ENCODE results near the gene KEAP1.
"Not testable (repeated sequence)": the region's sequence is repeated elsewhere in the genome, so short reads cannot be mapped to it uniquely, and the experiment has no call there.

Gene KEAP1

DNA sequence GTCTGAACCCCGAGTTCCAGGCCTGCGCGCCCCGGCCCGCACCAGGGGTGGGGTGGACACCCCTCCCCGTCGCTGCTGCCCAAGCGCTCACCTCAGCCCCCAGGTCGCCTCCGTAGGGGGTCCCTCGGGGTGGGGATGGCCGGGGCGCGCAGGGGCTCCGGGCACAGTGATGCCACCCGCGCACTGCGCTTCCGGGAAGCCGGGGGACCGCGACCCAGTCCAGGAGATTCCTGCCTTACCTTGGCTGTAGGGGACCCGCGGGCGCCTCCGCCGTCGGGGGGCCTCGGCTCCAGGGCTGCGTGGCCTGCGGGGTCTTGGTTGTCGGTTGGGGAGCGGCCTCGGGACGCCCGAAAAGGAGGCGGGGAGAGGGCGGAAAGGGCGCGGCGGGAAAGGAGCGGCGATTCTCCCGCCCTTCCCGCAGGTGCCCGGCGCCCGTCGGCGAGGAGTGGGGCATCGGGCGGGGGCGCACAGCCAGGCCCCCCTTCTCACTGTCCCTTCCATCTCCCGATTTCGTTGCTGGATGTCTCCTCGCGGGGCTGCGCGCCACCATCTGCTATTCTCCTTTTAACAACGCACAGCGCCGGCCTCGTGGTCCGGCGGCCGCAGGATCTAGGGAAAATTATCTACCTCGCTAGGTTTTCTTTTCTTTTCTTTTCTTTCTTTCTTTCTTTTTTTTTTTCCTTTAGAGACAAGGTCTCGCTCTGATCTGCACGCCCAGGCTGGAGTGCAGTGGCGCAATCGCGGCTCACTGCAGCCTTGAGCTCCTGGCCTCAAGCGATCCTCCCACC is at the start of gene KEAP1:
Gene KEAP1 (minus strand): TSS at position 355 of the 788 bp plus-strand sequence. CDS start 3,323 bp downstream, outside the sequence.
- DNase-seq: no peak

DNA sequence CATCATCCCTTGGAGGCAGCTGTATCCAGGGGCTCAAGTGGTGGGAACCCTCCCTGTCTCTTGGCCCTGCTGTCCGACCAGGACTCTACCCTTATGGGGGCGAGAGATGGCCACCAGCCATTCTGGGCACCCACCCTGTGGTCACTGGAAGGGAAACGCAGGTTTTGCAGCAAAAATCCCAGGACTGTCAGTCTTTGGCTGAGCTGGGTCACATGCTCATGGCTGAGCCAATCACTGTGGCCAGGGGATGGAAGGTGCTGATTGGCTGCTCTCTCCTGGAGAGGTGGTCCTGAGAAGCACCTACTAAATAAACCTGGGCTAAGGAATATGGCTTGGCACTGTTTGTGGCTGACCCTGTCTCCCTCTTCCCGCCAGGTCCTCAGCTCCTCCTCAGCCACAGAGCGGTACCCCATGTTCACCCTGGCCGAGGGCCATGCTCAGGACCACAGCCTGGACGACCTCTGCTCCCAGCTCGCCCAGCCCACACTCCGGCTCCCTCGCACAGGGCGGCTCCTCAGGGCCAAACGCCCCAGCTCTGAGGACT is 49.4 kb upstream of the KEAP1 start:
- no peak for DNase-seq

DNA sequence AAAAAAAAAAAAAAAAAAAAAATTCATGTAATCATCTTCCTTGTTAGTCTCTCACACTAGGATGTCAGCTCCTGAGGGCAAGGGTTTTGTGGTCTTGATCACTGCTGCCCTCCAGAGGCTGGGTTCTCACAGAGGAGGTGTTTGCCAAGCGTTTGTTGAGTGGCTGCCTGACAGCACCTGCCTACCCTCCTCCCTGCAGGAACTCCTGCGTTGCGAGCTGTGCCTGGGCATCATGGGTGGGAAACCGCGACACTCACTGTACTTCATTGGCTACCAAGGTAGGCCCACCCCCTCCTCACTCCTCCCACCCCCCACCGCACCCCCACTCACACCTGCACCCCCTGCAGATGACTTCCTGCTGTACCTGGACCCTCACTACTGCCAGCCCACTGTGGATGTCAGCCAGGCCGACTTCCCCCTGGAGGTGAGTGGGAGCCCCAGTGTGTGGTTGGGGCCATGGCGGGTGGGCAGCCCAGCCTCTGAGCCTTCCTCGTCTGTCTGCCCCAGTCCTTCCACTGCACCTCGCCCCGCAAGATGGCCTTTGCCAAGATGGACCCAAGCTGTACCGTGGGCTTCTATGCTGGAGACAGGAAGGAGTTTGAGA is 48.6 kb upstream of the KEAP1 start:
- DNase-seq: peak; percentile 18

DNA sequence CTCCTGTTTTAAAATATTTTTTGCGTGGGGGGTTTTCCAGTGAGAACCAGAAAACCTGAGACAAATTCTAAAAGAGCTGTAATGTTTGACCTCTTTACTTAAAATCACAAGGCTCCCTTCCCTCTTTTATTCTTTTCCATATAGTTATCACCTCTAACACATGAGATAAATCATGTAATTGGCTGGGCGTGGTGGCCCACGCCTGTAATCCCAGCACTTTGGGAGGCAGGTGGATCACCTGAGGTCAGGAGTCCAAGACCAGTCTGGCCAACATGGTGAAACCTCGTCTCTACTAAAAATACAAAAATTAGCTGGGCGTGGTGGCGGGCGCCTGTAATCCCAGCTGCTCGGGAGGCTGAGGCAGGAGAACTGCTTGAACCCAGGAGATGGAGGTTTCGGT is 47.9 kb upstream of the KEAP1 start:
- not testable (repeated sequence) for DNase-seq

DNA sequence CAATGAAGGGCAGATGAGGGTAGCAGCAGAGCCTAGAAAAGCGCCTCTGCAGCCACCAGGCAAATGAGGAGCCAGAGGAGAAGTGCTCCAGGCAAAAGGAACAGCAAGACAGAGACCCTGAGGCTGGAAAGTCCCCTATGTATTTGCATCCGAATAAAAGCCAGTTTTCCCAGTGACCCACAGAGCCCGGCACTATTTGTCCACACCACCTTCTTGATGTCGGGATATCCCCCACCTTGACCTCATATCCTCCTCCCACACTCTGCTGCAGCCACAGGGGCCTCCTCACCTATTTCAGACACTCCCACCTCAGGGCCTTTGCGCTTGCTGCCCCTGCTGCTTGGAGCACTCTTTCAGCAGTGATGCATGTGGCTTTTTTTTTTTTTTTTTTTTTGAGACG is 47.2 kb upstream of the KEAP1 start:
- DNase-seq: no peak

DNA sequence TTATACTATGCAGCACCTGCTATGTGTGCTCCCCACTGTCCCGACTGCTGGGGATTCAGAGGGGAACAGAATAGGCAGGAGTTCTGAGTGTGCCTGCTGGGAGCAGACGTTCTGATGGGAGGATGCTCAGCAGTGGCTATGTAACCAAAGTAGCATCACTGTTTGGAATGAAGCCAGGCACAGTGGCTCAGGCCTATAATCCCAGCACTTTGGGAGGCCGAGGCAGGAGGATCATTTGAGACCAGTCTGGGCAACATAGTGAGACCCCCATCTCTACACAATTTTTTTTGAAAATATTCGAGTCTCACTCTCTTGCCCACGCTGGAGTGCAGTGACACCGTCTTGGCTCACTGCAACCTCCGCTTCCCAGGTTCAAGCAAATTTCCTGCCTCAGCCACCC is 46.6 kb upstream of the KEAP1 start:
- no peak for DNase-seq

DNA sequence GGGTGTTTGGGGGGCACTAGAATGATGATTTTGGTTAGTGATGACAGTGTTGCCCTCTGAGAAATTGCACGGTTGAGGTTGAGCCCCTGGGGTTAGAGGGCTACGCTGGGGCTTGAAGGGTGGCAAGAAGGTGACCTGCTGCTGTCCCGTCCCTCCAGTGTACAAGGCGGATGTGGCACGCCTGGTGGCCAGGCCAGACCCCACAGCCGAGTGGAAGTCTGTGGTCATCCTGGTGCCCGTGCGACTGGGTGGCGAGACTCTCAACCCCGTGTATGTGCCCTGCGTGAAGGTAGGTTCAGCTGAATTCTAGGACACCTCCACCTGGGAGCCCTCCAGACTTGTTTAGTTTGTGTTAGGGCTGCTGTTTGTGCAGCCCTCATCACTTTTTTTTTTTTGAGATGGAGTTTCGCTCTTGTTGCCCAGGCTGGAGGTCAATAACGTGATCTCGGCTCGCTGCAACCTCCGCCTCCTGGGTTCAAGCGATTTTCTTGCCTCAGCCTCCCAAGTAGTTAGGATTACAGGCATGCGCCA is 45.7 kb upstream of the KEAP1 start:
- no peak for DNase-seq

DNA sequence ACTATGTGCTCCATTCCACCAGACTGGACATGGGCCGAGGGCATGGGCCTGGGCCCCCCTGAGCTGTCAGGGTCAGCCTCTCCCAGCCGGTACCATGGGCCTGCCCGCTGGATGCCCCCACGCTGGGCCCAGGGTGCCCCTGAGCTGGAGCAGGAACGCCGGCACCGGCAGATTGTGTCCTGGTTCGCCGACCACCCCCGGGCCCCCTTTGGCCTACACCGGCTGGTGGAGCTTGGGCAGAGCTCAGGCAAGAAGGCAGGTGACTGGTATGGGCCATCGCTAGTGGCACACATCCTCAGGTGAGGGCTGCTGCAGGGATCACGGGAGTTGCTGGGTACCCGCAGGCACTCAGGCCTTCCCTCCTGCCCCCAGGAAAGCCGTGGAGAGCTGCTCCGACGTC is 43.7 kb upstream of the KEAP1 start:
- no peak for DNase-seq

DNA sequence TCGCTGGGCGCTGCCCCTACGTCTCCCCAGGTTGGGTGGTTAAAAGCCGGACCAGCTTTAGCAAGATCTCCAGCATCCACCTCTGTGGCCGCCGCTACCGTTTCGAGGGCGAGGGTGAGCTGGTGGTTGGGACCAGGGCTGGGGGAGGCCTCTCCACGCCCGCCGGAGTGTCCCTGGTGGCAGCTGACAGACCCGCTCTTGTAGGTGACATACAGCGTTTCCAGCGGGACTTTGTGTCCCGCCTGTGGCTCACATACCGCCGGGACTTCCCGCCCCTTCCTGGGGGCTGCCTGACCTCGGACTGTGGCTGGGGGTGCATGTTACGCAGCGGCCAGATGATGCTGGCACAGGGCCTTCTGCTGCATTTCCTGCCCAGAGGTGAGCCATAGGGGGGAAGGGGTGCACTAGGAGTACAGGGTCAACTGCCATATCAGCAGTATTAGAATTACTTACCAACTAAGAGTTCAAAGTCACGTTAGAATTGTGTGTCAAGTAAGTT is 41.6 kb upstream of the KEAP1 start:
- DNase-seq: no peak

DNA sequence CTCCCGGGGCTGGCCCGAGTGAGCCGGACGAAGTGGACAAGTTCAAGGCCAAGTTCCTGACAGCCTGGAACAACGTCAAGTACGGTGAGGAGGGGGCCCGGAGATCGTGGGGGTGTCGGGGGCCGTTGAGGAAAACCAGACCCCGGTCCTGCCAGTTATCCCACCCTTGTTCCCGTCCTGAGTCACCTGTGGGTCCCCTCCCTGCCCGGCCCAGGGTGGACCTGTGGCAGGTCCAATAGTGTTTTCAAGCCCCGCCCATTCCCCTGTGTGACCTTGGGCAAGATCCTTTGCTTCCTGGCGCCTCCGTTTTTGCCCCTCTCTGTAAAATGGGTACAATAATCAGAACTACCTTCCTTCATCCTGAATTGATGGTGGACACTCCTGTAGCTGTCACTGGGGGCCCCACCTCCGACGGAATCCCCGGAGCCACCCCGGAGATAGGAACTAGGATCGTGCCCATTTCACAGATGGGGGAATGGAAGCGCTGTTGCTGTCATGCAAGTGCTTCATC is 41.1 kb upstream of the KEAP1 start:
- no peak for DNase-seq

DNA sequence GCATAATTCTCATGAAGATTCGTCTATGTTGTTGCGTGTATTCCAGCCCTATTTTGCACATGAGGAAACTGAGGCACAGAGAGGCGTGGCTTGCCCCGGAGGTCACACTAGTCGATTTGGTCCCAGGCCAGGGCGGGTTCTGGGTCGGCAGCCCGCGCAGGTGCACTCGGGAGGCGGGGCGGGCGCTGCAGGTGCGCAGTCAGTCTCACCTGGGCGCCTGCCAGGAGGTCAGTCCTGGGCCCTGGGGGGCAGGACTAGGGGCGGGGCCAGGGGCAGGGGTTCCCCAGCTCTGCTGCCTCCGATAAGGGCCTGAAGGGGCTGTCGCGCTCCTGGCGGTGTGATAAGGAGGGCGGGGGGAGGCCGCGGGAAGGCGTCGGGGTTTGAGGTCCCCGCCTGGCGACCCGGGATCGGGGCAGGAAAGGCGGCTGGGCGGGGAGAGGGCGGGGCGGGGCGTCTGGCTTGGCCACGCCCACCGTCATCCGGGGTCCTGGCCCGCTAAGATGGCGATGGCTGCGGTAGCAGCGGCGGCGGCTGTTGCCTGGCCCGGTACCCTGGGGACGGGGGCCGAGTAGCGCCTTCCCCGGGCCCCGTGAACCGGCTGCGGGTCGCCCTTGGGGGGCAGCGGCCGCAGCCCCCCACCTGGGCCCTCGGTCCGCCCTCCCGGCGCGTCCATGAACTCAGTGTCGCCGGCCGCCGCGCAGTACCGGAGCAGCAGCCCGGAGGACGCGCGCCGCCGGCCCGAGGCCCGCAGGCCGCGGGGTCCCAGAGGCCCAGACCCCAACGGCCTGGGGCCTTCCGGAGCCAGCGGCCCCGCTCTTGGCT is 40.5 kb upstream of the KEAP1 start, which contains the start of gene ATG4D:
Gene ATG4D (plus strand): TSS at position 485 of the 822 bp plus-strand sequence. CDS start 187 bp downstream, at position 672.
- DNase-seq: peak; percentile 35

DNA sequence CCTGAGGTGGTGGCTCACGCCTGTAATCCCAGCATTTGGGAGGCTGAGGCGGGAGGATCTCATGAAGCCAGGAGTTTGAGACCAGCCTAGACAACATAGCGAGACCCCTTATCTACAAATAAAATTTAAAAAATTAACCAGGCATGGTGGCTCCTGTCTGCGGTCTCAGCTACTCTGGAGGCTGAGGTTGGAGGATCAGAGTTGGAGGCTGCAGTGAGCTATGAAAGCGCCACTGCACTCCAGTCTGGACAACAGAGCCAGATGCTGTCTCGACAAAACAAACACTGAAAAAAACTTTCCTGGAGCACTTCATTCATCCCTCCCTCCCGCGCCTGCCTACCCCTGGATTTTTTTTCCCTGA is 39.9 kb upstream of the KEAP1 start:
- no peak for DNase-seq

DNA sequence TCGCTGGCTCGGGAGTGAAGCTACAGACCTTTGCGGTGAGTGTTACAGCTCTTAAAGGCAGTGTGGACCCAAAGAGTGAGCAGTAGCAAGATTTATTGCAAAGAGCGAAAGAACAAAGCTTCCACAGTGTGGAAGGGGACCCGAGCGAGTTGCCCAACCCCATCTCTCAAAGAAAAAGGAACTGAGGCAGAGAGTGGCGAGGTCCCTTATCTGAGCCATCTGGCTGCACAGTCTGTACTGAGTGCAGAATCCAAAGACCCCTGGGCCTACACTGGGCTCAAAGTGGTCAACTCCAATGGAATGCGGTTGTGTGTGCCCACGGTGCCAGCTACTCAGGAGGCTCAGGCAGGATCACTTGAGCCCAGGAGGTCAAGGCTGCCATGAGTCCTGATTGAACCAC is 35.9 kb upstream of the KEAP1 start:
- DNase-seq: not testable (repeated sequence)

DNA sequence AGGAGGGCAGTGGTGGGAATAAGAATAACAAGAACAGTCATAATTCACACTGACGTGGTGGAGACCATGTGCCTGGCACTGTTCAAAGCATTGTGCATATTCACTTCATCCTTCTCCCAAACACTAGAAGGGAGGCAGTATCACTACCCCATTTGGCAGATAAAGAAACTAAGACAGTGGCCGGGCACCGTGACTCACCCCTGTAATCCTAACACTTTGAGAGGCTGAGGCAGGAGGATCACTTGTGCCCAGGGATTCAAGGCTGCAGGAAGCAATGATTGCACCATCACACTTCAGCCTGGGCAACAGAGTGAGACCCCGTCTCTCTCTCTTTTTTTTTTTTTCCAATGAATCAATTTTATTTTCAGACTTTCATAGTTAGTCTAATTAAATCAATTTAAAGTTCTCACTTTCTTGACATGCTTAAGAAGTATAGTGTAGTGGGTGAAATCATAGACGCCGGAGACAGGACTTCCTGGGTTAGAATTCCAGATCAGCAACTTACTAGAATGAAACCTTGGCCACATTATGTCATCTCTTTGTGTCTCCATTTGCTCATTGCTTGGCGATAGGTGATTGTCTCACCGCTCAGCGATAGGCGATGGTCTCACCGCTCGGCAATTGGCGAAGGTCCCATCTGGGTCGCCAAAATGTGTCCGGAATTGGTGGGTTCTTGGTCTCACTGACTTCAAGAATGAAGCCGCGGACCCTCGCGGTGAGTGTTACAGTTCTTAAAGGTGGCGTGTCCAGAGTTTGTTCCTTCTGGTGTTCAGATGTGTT is 35.2 kb upstream of the KEAP1 start:
- DNase-seq: no peak

DNA sequence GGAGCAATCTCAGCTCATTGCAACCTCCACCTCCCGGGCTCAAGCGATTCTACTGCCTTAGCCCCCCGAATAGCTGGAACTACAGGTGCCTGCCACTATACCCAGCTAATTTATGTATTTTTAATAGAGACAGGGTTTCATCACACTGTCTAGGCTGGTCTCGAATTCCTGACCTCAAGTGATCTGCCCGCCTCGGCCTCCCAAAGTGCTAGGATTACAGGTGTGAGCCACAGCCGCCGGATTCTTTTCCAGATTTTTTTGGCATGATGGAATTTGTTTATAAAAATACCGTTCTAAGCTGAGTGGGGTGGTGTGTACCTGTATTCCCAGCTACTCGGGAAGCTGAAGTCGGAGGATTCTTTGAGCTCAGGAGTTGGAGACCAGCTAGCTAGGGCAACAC is 34.5 kb upstream of the KEAP1 start:
- no peak for DNase-seq

DNA sequence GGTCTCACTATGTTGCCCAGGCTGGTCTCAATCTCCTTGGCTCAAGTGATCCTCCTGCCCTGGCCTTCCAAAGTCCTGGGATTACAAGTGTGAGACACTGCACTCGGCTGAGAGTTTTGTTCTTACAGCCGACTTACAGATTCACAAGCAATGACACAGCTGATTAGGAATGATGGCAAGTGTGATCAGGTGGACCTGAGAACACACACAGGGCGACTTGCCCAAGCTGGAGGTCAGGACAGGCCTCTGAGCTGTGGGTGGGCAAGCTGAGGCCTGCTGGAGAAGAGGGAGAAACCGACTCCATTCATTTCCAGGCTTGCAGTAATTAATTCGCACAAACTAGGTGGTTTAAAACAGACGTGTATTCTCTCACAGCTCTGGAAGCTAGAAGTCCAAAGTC is 32.5 kb upstream of the KEAP1 start:
- no peak for DNase-seq

DNA sequence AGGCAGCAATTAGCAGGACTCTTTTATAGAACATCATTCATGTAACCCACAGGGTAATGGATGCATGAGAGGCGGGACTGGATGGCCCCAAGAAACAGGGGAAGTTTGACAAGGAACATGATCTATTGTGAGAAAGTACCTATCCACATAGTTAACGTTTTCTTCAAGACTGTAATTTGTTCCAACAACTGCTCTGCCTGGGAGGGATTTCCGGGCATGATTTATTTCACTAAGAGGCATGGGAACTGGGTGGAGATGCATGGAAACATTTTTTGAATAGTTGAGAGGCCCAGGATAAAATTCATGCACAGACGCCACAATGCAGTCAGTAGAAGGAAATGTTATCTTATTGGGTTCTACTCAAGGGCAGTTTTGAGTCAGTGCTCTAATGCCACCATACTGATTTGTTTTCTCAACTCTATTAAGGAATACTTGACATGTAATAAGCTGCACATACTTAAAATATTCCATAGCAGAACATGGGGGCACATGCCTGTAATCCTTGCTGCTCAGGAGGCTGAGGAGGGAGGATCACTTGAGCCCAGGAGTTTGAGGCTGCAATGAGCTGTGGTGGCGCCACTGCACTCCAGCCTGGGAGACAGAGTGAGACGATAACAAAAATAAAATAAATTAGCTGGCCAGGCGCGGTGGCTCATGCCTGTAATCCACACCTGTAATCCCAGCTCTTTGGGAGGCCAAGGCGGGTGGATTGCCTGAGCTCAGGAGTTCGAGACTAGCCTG is 30.7 kb upstream of the KEAP1 start:
- DNase-seq: no peak

DNA sequence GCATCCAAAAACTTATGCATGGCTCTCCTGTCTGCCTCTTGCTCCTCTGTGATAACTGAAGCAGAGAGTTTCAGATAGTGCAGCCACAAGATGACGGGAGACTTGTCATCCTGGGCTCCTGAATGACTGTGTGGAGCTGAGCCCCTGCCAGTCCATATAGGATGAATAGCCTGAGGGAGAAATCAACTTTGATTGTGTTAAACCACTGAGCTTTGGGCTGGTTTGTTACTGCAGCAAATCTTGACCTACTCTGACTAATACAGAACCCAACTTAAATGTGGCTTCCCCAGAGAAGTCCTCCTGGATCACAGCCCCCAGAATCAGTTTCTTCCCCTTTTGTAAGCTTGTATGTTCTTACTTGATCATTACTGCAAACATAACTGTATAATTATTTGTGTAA is 29.3 kb upstream of the KEAP1 start:
- no peak for DNase-seq

DNA sequence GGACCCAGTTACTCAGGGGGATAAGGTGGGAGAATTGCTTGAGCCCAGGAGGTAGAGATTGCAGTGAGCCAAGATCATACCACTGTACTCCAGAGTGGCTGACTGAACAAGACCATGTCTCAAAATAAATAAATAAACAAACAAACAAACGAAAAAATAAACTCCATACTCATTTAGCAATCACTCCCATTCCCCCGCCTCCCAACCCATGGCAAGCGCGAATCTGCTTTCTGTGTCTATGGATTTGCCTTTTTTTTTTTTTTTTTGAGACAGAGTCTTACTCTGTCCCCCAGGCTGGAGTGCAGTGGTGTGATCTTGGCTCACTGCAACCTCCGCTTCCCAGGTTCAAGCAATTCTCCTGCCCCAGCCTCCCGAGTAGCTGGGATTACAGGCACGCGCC is 23.7 kb upstream of the KEAP1 start:
- not testable (repeated sequence) for DNase-seq

DNA sequence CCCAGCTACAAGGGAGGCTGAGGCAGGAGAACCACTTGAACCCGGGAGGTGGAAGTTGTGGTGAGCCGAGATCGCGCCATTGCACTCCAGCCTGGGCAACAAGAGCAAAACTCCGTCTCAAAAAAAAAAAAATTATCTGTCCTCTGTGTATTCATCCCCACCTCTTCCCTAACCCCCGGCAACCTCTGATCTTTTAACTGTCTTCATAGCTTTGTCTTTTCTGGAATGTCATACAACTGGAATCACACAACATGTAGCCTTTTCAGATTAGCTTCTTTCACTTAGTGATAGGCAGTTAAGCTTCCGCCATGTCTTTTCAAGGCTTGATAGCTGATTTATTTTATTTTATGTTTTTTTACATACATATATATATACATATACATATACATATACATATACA is 22.5 kb upstream of the KEAP1 start:
- no peak for DNase-seq

DNA sequence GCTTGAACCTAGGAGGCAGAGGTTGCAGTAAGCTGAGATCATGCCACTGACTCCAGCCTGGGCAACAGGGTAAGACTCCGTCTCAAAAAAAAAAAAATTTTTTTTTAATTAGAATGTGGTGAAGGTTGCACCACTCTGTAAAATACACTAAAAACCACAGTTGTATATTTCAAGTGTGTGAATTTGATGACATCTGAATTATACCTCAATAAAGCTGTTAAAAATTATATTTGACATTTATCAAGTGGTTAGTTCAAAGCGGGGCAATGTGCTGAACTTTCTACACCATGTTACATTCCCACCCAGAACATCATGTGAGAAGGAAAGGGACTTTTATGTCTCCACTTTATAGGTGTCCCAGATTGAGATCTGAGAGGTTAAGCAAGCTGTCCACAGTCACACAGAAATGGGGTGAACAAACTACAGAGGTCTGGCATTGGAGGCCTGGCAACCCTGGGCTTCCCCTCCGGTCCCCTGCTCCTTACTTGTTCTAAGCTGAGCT is 20.0 kb upstream of the KEAP1 start:
- DNase-seq: no peak
